WTC11 (cell line): ENCODE results near the gene AXDND1.

ENCODE experiments used
- ARID4B ChIP-seq: sonication (generic); formaldehyde crosslinking; IDR thresholded peaks from 2 replicates; pipeline ENCODE4 v1.8.0; 2023; ENCODE audit warnings: missing genetic modification reagents, mild to moderate bottlenecking, borderline replicate concordance
- ATF1 ChIP-seq: sonication (generic); formaldehyde crosslinking; IDR thresholded peaks from 2 replicates; pipeline ENCODE4 v1.8.1; 2023; ENCODE audit warnings: mild to moderate bottlenecking, moderate library complexity, missing genetic modification reagents
- CTCF ChIP-seq: fragments of 200-600 bp; IDR thresholded peaks from 2 replicates; pipeline ENCODE4 v1.8.0; 2022; ENCODE audit warnings: antibody characterized with exemption
- ETV6 ChIP-seq: sonication (generic); formaldehyde crosslinking; IDR thresholded peaks from 2 replicates; pipeline ENCODE4 v1.8.1; 2022; ENCODE audit warnings: mild to moderate bottlenecking, missing genetic modification reagents
- FOXJ3 ChIP-seq: sonication (generic); formaldehyde crosslinking; IDR thresholded peaks from 2 replicates; pipeline ENCODE4 v1.9.0; 2021; ENCODE audit warnings: missing genetic modification reagents, mild to moderate bottlenecking, borderline replicate concordance
- HMGXB4 ChIP-seq: sonication (generic); formaldehyde crosslinking; IDR thresholded peaks from 2 replicates; pipeline ENCODE4 v1.8.1; 2023; ENCODE audit warnings: mild to moderate bottlenecking, moderate library complexity, missing genetic modification reagents
- JUN ChIP-seq: sonication (generic); formaldehyde crosslinking; IDR thresholded peaks from 2 replicates; pipeline ENCODE4 v1.8.0; 2023; ENCODE audit warnings: mild to moderate bottlenecking, missing genetic modification reagents
- NFE2L1 ChIP-seq: sonication (generic); formaldehyde crosslinking; IDR thresholded peaks from 2 replicates; pipeline ENCODE4 v1.8.1; 2023; ENCODE audit warnings: missing genetic modification reagents
- PREB ChIP-seq: sonication (generic); formaldehyde crosslinking; IDR thresholded peaks from 2 replicates; pipeline ENCODE4 v1.8.1; 2022; ENCODE audit warnings: mild to moderate bottlenecking, missing genetic modification reagents, moderate library complexity, borderline replicate concordance
- ZBTB43 ChIP-seq: sonication (generic); formaldehyde crosslinking; IDR thresholded peaks from 2 replicates; pipeline ENCODE4 v1.8.1; 2023; ENCODE audit warnings: mild to moderate bottlenecking, missing genetic modification reagents
- ZNF232 ChIP-seq: sonication (generic); formaldehyde crosslinking; IDR thresholded peaks from 2 replicates; pipeline ENCODE4 v1.8.0; 2022; ENCODE audit warnings: mild to moderate bottlenecking, missing genetic modification reagents
- ZNF263 ChIP-seq: sonication (generic); formaldehyde crosslinking; IDR thresholded peaks from 2 replicates; pipeline ENCODE4 v1.8.1; 2022; ENCODE audit warnings: low read depth, mild to moderate bottlenecking, moderate library complexity, missing genetic modification reagents
- ZNF423 ChIP-seq: fragments of 250-450 bp; sonication (Bioruptor Pico); IDR thresholded peaks from 2 replicates; pipeline ENCODE4 v2.1.2; 2022; ENCODE audit warnings: mild to moderate bottlenecking, moderate library complexity
- ZNF532 ChIP-seq: fragments of 250-450 bp; sonication (Bioruptor Pico); IDR thresholded peaks from 2 replicates; pipeline ENCODE4 v1.9.0; 2021; ENCODE audit warnings: mild to moderate bottlenecking, borderline replicate concordance

GRCh38 chr1:179509384-179509783 lies 143.6 kb downstream of the AXDND1 start:
- TF ChIP-seq JUN (CRISPR knock-in tag) (no peak), CTCF (no peak), FOXJ3 (CRISPR knock-in tag) (no peak), PREB (CRISPR knock-in tag) (no peak), ZBTB43 (CRISPR knock-in tag) (no peak), ZNF263 (CRISPR knock-in tag) (no peak), ETV6 (CRISPR knock-in tag) (no peak), HMGXB4 (CRISPR knock-in tag) (no peak), ZNF532 (CRISPR knock-in tag) (no peak), NFE2L1 (CRISPR knock-in tag) (no peak), ATF1 (no peak), ZNF232 (no peak), ARID4B (CRISPR knock-in tag) (no peak), ZNF423 (CRISPR knock-in tag) (no peak)
